ENCODE data around the gene SSX4.
"Not testable (repeated sequence)": the region's sequence is repeated elsewhere in the genome, so short reads cannot be mapped to it uniquely, and the experiment has no call there.

Gene SSX4

GRCh38 chrX:48383239-48383638, at the start of gene SSX4:
SSX4 (plus strand) TSS chrX:48383539; CDS start chrX:48384054, 515 bp downstream.
- not testable (repeated sequence) for DNase-seq (ENCODE audit: low spot score)

- DNase-seq (ENCODE audit: low spot score) = not testable (repeated sequence)
These were observed 37.3 kb upstream of the SSX4 start for GRCh38 chrX:48346059-48346458.

- not testable (repeated sequence) for DNase-seq (ENCODE audit: low spot score)
These were observed 26.8 kb upstream of the SSX4 start, which contains the start of gene SSX3 for GRCh38 chrX:48356315-48357094. SSX3 (minus strand) TSS chrX:48356703; CDS start chrX:48355249, 1,454 bp downstream.

- no peak for DNase-seq (ENCODE audit: low spot score)
These were observed 25.7 kb upstream of the SSX4 start for GRCh38 chrX:48357681-48358080.

GRCh38 chrX:48359281-48359680, 24.1 kb upstream of the SSX4 start:
- DNase-seq (ENCODE audit: low spot score) = not testable (repeated sequence)

GRCh38 chrX:48367717-48368408, 15.5 kb upstream of the SSX4 start:
- not testable (repeated sequence) for DNase-seq (ENCODE audit: low spot score)

- DNase-seq (ENCODE audit: low spot score) = not testable (repeated sequence)
These were observed 12.9 kb upstream of the SSX4 start for GRCh38 chrX:48370408-48370807.

GRCh38 chrX:48396931-48397330, 13.6 kb downstream of the SSX4 start:
- DNase-seq (ENCODE audit: low spot score) = not testable (repeated sequence)

GRCh38 chrX:48397825-48398224, 14.5 kb downstream of the SSX4 start:
- not testable (repeated sequence) for DNase-seq (ENCODE audit: low spot score)

GRCh38 chrX:48411860-48412259, 28.5 kb downstream of the SSX4 start, which contains the start of gene SSX4B:
SSX4B (minus strand) TSS chrX:48411960; CDS start chrX:48411372, 588 bp downstream.
- DNase-seq (ENCODE audit: low spot score) = not testable (repeated sequence)

GRCh38 chrX:48427027-48427716, 43.8 kb downstream of the SSX4 start:
- DNase-seq (ENCODE audit: low spot score) = not testable (repeated sequence)

GRCh38 chrX:48429606-48430005, 46.3 kb downstream of the SSX4 start:
- not testable (repeated sequence) for DNase-seq (ENCODE audit: low spot score)

- DNase-seq (ENCODE audit: low spot score) = not testable (repeated sequence)
These were observed 46.8 kb downstream of the SSX4 start for GRCh38 chrX:48430166-48430565.

- DNase-seq (ENCODE audit: low spot score) = not testable (repeated sequence)
These were observed 50.4 kb downstream of the SSX4 start for GRCh38 chrX:48433713-48434112.

Data from putamen (tissue), 1 donor.